Stimulated activated naive CD8-positive, alpha-beta T cell treated with anti-CD3 and anti-CD28 coated beads, Interleukin-15, Interleukin-2, amounts not matched to agents 100 ng/mL and 50 ng/mL, for 24 hours (primary cell): ENCODE results near the gene CNKSR3.

ENCODE experiments used
- H3K27ac Mint-ChIP-seq: one replicate; pipeline ENCODE4 v1.8.0; 2021; ENCODE audit warnings: mild to moderate bottlenecking, mixed read lengths
- H3K27me3 Mint-ChIP-seq: one replicate; pipeline ENCODE4 v1.8.0; 2021; ENCODE audit warnings: mixed read lengths
- H3K36me3 Mint-ChIP-seq: one replicate; pipeline ENCODE4 v1.8.0; 2021; ENCODE audit warnings: low read depth, mixed read lengths
- H3K4me1 Mint-ChIP-seq: one replicate; pipeline ENCODE4 v1.8.0; 2021; ENCODE audit warnings: low read depth, mixed read lengths
- H3K4me3 Mint-ChIP-seq: one replicate; pipeline ENCODE4 v1.8.0; 2021; ENCODE audit warnings: mild to moderate bottlenecking, mixed read lengths
- H3K9me3 Mint-ChIP-seq: one replicate; pipeline ENCODE4 v1.8.0; 2021; ENCODE audit warnings: mixed read lengths

CNKSR3 gene

GRCh38 chr6:154484942-154485341, 25.5 kb downstream of the CNKSR3 start:
- Mint-ChIP-seq H3K9me3 (no peaks in the 10 kb centered on the region), H3K4me3 (no peak overlapping the region), H3K4me1 (no peaks in the 10 kb centered on the region), H3K27ac (no peak overlapping the region), H3K27me3 (peaks cover 4% of the 10 kb centered on the region), H3K36me3 (no peaks in the 10 kb centered on the region)

GRCh38 chr6:154482858-154483257, 27.6 kb downstream of the CNKSR3 start:
- Mint-ChIP-seq H3K4me3 (no peak overlapping the region), H3K27ac (no peak overlapping the region), H3K9me3 (no peaks in the 10 kb centered on the region), H3K4me1 (no peaks in the 10 kb centered on the region), H3K27me3 (peaks cover 4% of the 10 kb centered on the region), H3K36me3 (no peaks in the 10 kb centered on the region)

- Mint-ChIP-seq H3K9me3 (no peaks in the 10 kb centered on the region), H3K4me3 (no peak overlapping the region), H3K27me3 (peaks cover 4% of the 10 kb centered on the region), H3K27ac (no peak overlapping the region), H3K4me1 (no peaks in the 10 kb centered on the region), H3K36me3 (no peaks in the 10 kb centered on the region)
Observed at GRCh38 chr6:154481521-154482013, 28.9 kb downstream of the CNKSR3 start.

- Mint-ChIP-seq H3K27ac (no peak overlapping the region), H3K4me1 (no peaks in the 10 kb centered on the region), H3K36me3 (no peaks in the 10 kb centered on the region), H3K4me3 (no peak overlapping the region), H3K27me3 (peaks cover 4% of the 10 kb centered on the region), H3K9me3 (no peaks in the 10 kb centered on the region)
Observed at GRCh38 chr6:154479771-154480639, 30.5 kb downstream of the CNKSR3 start.

GRCh38 chr6:154479351-154479769, 31.1 kb downstream of the CNKSR3 start:
- no peaks in the 10 kb centered on the region for H3K9me3 Mint-ChIP-seq
- H3K36me3 Mint-ChIP-seq = no peaks in the 10 kb centered on the region

GRCh38 chr6:154478701-154479060, 31.8 kb downstream of the CNKSR3 start:
- H3K27me3 Mint-ChIP-seq = peaks cover 4% of the 10 kb centered on the region
- no peaks in the 10 kb centered on the region for H3K4me1 Mint-ChIP-seq
- H3K27ac Mint-ChIP-seq = no peak overlapping the region
- H3K36me3 Mint-ChIP-seq = no peaks in the 10 kb centered on the region
- no peaks in the 10 kb centered on the region for H3K9me3 Mint-ChIP-seq
- H3K4me3 Mint-ChIP-seq = no peak overlapping the region

More at GRCh38 chr6:154479351-154479769, 31.1 kb downstream of the CNKSR3 start:
- Mint-ChIP-seq H3K4me1 (no peaks in the 10 kb centered on the region), H3K4me3 (no peak overlapping the region), H3K27ac (no peak overlapping the region), H3K27me3 (peaks cover 4% of the 10 kb centered on the region)

GRCh38 chr6:154478021-154478700, 32.3 kb downstream of the CNKSR3 start:
- Mint-ChIP-seq H3K36me3 (no peaks in the 10 kb centered on the region), H3K4me1 (no peaks in the 10 kb centered on the region), H3K4me3 (no peak overlapping the region), H3K27ac (no peak overlapping the region), H3K27me3 (peaks cover 4% of the 10 kb centered on the region), H3K9me3 (no peaks in the 10 kb centered on the region)

- Mint-ChIP-seq H3K4me3 (no peak overlapping the region), H3K4me1 (no peaks in the 10 kb centered on the region), H3K36me3 (no peaks in the 10 kb centered on the region), H3K27me3 (no peaks in the 10 kb centered on the region), H3K9me3 (no peaks in the 10 kb centered on the region), H3K27ac (no peak overlapping the region)
Observed at GRCh38 chr6:154476494-154476893, 34.0 kb downstream of the CNKSR3 start.

- H3K4me3 Mint-ChIP-seq = no peak overlapping the region
- no peaks in the 10 kb centered on the region for H3K27me3 Mint-ChIP-seq
- H3K27ac Mint-ChIP-seq = no peak overlapping the region
- H3K4me1 Mint-ChIP-seq = no peaks in the 10 kb centered on the region
- H3K36me3 Mint-ChIP-seq = no peaks in the 10 kb centered on the region
- peaks cover 7% of the 10 kb centered on the region for H3K9me3 Mint-ChIP-seq
Observed at GRCh38 chr6:154474648-154475428, 35.6 kb downstream of the CNKSR3 start.

GRCh38 chr6:154473324-154473723, 37.2 kb downstream of the CNKSR3 start:
- Mint-ChIP-seq H3K27me3 (no peaks in the 10 kb centered on the region), H3K27ac (no peak overlapping the region), H3K9me3 (peaks cover 7% of the 10 kb centered on the region), H3K4me1 (no peaks in the 10 kb centered on the region), H3K4me3 (no peak overlapping the region), H3K36me3 (no peaks in the 10 kb centered on the region)

GRCh38 chr6:154471609-154472362, 38.7 kb downstream of the CNKSR3 start:
- Mint-ChIP-seq H3K4me1 (no peaks in the 10 kb centered on the region), H3K27ac (no peak overlapping the region), H3K4me3 (no peak overlapping the region), H3K27me3 (no peaks in the 10 kb centered on the region), H3K36me3 (no peaks in the 10 kb centered on the region), H3K9me3 (peaks cover 7% of the 10 kb centered on the region)

- Mint-ChIP-seq H3K4me1 (no peaks in the 10 kb centered on the region), H3K36me3 (no peaks in the 10 kb centered on the region), H3K27me3 (no peaks in the 10 kb centered on the region), H3K9me3 (peaks cover 7% of the 10 kb centered on the region), H3K4me3 (no peak overlapping the region), H3K27ac (no peak overlapping the region)
Observed at GRCh38 chr6:154469306-154469935, 41.1 kb downstream of the CNKSR3 start.

GRCh38 chr6:154468760-154469159, 41.7 kb downstream of the CNKSR3 start:
- no peaks in the 10 kb centered on the region for H3K27me3 Mint-ChIP-seq

More at GRCh38 chr6:154468760-154469159, 41.7 kb downstream of the CNKSR3 start:
- no peaks in the 10 kb centered on the region for H3K36me3 Mint-ChIP-seq
- peaks cover 7% of the 10 kb centered on the region for H3K9me3 Mint-ChIP-seq
- H3K4me1 Mint-ChIP-seq = no peaks in the 10 kb centered on the region
- H3K27ac Mint-ChIP-seq = no peak overlapping the region
- H3K4me3 Mint-ChIP-seq = no peak overlapping the region
